ENCODE data around the gene TNRC6C. TPM values are rescaled to one million over a fixed set of nuclear protein-coding genes. Genes with fewer than 3 reads are reported as not detected.
"Not testable (repeated sequence)": the region's sequence is repeated elsewhere in the genome, so short reads cannot be mapped to it uniquely, and the experiment has no call there.

The TNRC6C gene
- total RNA-seq, 2 experiments from 2014 or later: 25.5 to 26.7 TPM

DNA sequence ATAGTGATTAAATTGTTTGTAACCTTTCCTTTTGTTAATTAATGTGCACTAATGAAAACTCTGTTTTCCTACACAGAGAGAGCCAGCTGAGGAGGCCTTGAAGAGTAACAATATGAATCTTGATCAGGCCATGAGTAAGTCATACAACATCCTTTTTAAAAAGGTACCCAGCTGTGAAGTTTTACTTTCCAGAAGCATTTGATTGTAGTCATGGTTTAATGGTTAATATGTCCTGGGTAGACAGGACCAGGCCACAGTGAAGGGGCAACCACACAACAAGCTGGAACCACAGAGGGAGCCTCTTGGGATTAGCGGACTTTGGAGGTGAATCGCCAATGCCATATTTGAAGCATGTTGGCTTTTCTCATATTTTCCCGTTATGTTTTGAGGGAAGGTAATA lies 114.5 kb downstream of the TNRC6C start:
- ChIA-PET CTCF (interaction anchor here (2.2 kb wide), 1 partner anchor 12 kb away, joined by 16 read pairs; no protein-coding TSS in a partner anchor), POLR2A (no interaction called here)
- H3K36me3 Mint-ChIP-seq (ENCODE audit: low read depth): peaks cover 49% of the 10 kb centered on the region
- H3K27ac Mint-ChIP-seq: no peak overlapping the region
- no peaks in the 10 kb centered on the region for H3K27me3 Mint-ChIP-seq
- DNase-seq: no peak
- no peaks in the 10 kb centered on the region for H3K9me3 Mint-ChIP-seq
- H3K4me3 Mint-ChIP-seq: no peak overlapping the region
- H3K4me1 Mint-ChIP-seq: no peaks in the 10 kb centered on the region

DNA sequence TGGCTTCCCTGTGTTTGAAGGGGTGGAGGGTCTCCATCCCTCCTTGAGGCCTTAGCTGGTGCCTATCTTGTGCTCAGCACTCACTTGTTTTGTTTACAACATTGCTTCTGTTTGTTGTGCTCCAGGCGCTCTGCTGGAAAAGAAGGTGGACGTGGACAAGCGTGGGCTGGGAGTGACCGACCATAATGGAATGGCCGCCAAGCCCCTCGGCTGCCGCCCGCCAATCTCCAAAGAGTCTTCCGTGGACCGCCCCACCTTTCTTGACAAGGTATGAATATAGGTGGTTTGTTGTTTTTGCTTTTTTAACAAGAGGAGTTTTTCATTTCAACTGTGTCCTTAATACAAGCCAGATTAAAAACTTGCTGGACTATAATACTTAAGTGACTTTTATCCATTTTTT lies 116.5 kb downstream of the TNRC6C start:
- no peak for DNase-seq
- POLR2A ChIA-PET: no interaction called here

DNA sequence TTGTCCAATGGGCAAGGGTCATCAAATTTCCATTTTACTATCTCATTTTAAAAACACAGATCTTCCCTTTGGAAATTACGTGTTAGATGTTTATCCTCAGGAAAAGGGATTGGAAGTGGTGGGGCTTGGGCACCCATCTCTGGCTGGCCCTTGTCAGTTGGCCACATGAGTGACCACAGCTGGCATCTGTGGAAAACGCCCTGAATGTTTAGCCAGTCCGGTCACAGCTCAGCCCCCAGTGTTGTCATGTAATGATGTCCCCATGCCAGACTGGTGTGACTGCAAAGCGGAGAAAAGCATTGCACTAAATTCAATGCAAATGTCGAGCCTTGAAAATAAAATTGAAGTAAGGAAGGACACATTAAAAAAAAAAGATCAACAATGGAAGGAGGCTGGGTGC lies 117.0 kb downstream of the TNRC6C start:
- ChIA-PET CTCF (interaction anchor here (0.7 to 1.2 kb wide), 2 partner anchors 9 to 13 kb away, joined by 3 read pairs; no protein-coding TSS in a partner anchor), POLR2A (no interaction called here)

More for the DNA sequence above, 116.5 kb downstream of the TNRC6C start:
- Mint-ChIP-seq H3K4me3 (no peak overlapping the region), H3K27me3 (no peaks in the 10 kb centered on the region), H3K4me1 (no peaks in the 10 kb centered on the region), H3K36me3 (ENCODE audit: low read depth) (peaks cover 48% of the 10 kb centered on the region), H3K27ac (no peak overlapping the region), H3K9me3 (no peaks in the 10 kb centered on the region)
- CTCF ChIA-PET: interaction anchor here (2.2 kb wide), 1 partner anchor 10 kb away, joined by 16 read pairs; no protein-coding TSS in a partner anchor

DNA sequence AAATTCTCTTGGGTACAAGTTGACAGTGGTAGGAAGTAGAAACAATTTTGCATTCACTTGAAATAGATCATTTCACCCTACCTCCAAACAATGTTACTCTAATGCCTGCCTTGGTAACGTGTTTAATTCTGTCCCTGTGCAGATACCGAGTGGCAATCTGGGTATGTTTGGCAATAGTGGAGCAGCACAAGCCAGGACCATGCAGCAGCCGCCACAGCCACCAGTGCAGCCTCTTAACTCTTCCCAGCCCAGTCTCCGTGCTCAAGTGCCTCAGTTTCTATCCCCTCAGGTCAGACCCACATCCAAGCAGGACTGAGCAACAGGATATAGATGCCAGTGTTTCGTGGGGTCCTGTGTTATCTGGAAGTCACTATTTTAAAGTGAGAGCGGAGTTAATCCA lies 120.8 kb downstream of the TNRC6C start:
- Mint-ChIP-seq H3K36me3 (ENCODE audit: low read depth) (peaks cover 26% of the 10 kb centered on the region), H3K4me1 (peaks cover 15% of the 10 kb centered on the region), H3K27ac (no peak overlapping the region), H3K4me3 (no peak overlapping the region), H3K9me3 (no peaks in the 10 kb centered on the region), H3K27me3 (no peaks in the 10 kb centered on the region)
- ChIA-PET CTCF (no interaction called here), POLR2A (no interaction called here)
- DNase-seq: no peak

More for the DNA sequence above, 117.0 kb downstream of the TNRC6C start:
- Mint-ChIP-seq H3K9me3 (no peaks in the 10 kb centered on the region), H3K27me3 (no peaks in the 10 kb centered on the region), H3K27ac (no peak overlapping the region), H3K36me3 (ENCODE audit: low read depth) (peaks cover 45% of the 10 kb centered on the region), H3K4me3 (no peak overlapping the region), H3K4me1 (no peaks in the 10 kb centered on the region)
- DNase-seq: no peak

DNA sequence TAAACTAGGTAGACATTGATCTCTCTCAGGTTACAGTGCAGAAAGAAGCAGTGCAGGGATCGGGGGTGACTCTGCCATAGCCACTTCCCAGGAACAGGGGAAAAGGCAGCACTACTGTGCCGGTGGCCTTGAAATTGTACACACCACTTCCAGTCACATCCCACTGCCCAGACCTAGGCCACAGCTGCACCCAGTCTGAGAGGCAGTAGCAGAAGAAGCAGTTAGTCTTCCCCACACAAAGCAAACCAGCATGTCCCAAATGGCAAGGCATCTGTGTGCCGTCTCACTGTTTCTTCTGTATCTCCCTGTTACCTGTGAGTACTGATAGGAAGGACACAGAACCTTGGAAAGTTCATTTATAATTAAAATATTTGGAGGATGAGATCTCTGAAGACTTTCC lies 123.0 kb downstream of the TNRC6C start:
- H3K27ac Mint-ChIP-seq: no peak overlapping the region
- H3K36me3 Mint-ChIP-seq (ENCODE audit: low read depth): peaks cover 21% of the 10 kb centered on the region
- H3K4me3 Mint-ChIP-seq: no peak overlapping the region
- H3K27me3 Mint-ChIP-seq: no peaks in the 10 kb centered on the region
- DNase-seq: no peak
- no peaks in the 10 kb centered on the region for H3K9me3 Mint-ChIP-seq
- CTCF ChIA-PET: interaction anchor here (0.9 kb wide), 1 partner anchor 62 kb away, joined by 3 read pairs; no protein-coding TSS in a partner anchor
- POLR2A ChIA-PET: no interaction called here
- H3K4me1 Mint-ChIP-seq: peaks cover 17% of the 10 kb centered on the region

DNA sequence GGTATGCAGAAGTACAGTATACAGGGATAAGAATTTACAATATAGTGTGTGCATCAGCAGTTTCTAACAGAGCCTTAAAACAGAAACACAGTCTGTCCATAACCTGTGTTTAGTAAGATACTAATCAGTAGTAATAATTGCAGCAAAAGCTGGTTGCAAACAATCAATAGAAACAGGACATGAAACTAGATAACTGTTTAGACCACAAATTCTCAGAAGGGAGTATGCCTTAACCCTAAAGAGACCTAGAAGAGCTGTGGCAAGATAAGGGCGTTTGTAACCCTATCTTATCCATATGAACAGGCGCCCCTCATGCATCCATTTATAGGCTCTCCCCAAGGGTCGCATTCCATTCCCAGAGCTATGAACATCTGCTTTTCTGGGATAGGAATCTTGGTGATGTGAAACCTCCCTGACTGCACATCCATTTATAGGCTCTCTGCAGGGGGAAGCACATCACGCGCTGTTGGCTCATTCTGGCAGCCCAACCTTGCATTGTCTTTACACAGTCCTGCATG lies 123.9 kb downstream of the TNRC6C start:
- POLR2A ChIA-PET, H3K9me3 Mint-ChIP-seq, H3K4me3 Mint-ChIP-seq, DNase-seq, H3K27ac Mint-ChIP-seq, H3K27me3 Mint-ChIP-seq: not testable (repeated sequence)
- Mint-ChIP-seq H3K36me3 (ENCODE audit: low read depth) (peaks cover 20% of the 10 kb centered on the region), H3K4me1 (peaks cover 17% of the 10 kb centered on the region)
- CTCF ChIA-PET: interaction anchor here (0.9 kb wide), 1 partner anchor 63 kb away, joined by 3 read pairs; no protein-coding TSS in a partner anchor

DNA sequence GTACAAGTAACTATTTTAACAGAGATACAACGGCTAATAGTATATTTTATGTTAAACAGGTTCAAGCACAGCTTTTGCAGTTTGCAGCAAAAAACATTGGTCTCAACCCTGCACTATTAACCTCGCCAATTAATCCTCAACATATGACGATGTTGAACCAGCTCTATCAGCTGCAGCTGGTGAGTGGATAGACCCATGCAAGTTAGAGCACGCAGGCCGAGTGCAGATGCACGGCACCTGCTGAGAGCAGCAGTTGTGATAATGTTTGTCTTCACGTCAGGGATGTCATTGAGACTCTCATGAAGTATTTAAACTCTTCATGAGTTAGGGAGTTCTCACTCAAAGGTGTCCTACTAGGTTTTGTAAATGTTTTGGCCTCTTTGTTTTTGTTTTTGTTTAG lies 124.5 kb downstream of the TNRC6C start:
- Mint-ChIP-seq H3K9me3 (no peaks in the 10 kb centered on the region), H3K27me3 (no peaks in the 10 kb centered on the region), H3K27ac (no peak overlapping the region), H3K36me3 (ENCODE audit: low read depth) (peaks cover 15% of the 10 kb centered on the region), H3K4me1 (peaks cover 17% of the 10 kb centered on the region), H3K4me3 (no peak overlapping the region)
- CTCF ChIA-PET: interaction anchor here (2.7 to 3.0 kb wide), 2 partner anchors 51 to 63 kb away, joined by 12 to 35 read pairs; no protein-coding TSS in a partner anchor
- DNase-seq: no peak
- POLR2A ChIA-PET: no interaction called here

DNA sequence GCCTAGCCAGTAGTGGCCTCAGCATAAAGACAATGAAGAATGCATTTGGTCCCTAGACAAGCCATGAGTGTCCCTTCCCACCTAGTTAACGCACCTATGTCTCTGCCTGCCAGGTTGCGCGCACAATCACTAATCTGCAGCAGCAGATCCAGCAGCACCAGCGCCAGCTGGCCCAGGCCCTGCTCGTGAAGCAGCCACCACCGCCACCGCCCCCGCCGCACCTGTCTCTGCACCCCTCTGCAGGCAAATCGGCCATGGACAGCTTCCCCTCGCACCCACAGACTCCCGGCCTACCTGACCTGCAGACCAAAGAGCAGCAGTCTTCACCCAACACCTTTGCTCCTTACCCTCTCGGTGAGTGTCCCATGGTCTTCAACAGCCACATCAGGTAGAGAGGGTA lies 128.2 kb downstream of the TNRC6C start:
- POLR2A ChIA-PET: no interaction called here
- DNase-seq: no peak
- H3K36me3 Mint-ChIP-seq (ENCODE audit: low read depth): peaks cover 21% of the 10 kb centered on the region
- H3K27ac Mint-ChIP-seq: no peak overlapping the region
- no peaks in the 10 kb centered on the region for H3K9me3 Mint-ChIP-seq
- peaks cover 17% of the 10 kb centered on the region for H3K4me1 Mint-ChIP-seq
- H3K27me3 Mint-ChIP-seq: no peaks in the 10 kb centered on the region
- CTCF ChIA-PET: interaction anchor here (0.6 to 1.1 kb wide), 2 partner anchors 90 to 243 kb away, joined by 3 read pairs; no protein-coding TSS in a partner anchor
- no peak overlapping the region for H3K4me3 Mint-ChIP-seq

DNA sequence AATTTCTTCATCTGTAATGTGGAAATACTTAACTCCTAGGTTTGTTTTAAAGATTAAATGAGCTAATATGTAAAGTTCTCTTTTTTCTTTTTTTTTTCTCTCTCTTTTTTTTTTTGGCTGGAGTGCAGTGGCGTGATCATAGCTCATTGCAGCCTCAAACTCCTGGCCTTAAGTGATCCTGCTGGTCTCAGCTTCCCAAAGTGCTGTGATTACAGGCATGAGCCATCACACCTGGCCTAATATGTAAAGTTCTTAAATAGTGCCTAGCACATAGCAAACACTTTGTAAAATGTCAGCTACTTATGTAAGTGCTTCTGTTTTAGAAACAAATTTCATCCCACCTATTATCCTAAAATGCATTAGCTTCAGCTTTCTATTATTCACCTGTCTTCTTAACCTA lies 130.0 kb downstream of the TNRC6C start:
- Mint-ChIP-seq H3K27ac (no peak overlapping the region), H3K4me1 (peaks cover 1% of the 10 kb centered on the region), H3K36me3 (ENCODE audit: low read depth) (peaks cover 34% of the 10 kb centered on the region), H3K4me3 (no peak overlapping the region), H3K27me3 (no peaks in the 10 kb centered on the region), H3K9me3 (no peaks in the 10 kb centered on the region)
- DNase-seq: no peak
- ChIA-PET CTCF (interaction anchor here (0.7 to 1.7 kb wide), 4 partner anchors 46 to 88 kb away, joined by 3 to 4 read pairs (median 3); no protein-coding TSS in a partner anchor), POLR2A (no interaction called here)

DNA sequence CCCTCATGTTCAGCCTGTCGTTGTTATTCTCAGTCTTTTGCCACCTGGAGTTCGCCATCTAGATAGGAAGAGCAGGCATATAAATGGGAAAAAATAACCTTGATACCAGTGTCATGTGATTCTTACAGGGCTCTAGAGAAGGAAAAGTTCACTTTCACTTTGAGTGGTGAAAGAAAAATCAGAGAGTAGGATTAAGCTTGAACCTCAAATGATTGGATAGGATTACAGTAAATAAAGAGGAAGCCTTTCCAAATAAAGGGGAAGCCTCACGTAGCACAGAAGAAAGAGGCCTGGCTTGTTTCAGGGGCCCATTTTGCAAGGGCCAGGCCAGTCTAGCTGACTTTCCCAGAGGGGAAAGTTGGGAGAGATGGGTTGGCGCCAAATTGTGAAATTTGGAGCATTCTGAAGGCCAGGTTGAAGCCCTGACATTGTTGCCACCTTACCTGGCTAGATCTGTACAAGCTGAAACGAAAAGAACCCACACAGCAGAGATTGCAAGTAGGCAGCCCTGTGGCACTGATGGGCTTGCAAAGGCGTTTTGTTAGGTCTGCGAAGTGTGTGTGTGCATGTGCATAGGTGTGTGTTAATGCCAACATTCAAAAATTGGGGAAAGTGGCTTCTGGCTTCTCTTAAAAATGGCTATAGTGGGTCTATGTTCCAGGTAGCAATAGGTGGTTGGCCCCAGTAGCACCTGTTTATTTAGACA lies 131.2 kb downstream of the TNRC6C start:
- Mint-ChIP-seq H3K27me3 (no peaks in the 10 kb centered on the region), H3K4me1 (peaks cover 1% of the 10 kb centered on the region), H3K27ac (no peak overlapping the region), H3K36me3 (ENCODE audit: low read depth) (peaks cover 38% of the 10 kb centered on the region), H3K4me3 (no peak overlapping the region), H3K9me3 (no peaks in the 10 kb centered on the region)
- POLR2A ChIA-PET: no interaction called here
- DNase-seq: no peak
- CTCF ChIA-PET: interaction anchor here (0.6 to 1.7 kb wide), 3 partner anchors 69 to 112 kb away, joined by 3 to 5 read pairs (median 3); no protein-coding TSS in a partner anchor

DNA sequence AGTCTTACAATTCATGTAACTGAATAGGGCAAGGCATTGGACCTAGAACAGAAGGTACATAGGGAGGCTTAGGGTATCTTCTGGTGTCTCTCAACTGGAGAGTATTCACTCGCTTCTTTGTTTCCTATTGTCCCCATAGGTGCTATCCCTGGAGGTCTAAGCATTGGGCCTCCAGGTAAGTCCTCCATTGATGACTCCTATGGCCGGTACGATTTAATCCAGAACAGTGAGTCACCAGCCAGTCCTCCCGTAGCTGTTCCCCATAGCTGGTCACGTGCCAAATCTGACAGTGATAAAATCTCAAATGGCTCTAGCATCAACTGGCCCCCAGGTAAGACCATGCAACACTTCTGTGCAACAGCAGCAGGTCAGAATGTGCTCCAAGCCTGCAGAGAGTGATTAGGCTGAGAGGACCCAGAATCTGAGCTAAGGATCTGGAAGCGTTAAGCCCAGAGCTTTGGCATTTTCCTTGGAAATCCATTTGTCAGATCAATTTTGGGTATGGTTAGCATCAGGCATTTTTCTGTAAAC lies 134.4 kb downstream of the TNRC6C start:
- POLR2A ChIA-PET: no interaction called here
- CTCF ChIA-PET: interaction anchor here (0.5 to 1.7 kb wide), 4 partner anchors 8 to 89 kb away, joined by 3 to 6 read pairs (median 4); no protein-coding TSS in a partner anchor
- Mint-ChIP-seq H3K27me3 (no peaks in the 10 kb centered on the region), H3K4me3 (no peak overlapping the region), H3K27ac (no peak overlapping the region), H3K36me3 (ENCODE audit: low read depth) (peaks cover 51% of the 10 kb centered on the region), H3K4me1 (no peaks in the 10 kb centered on the region), H3K9me3 (no peaks in the 10 kb centered on the region)
- DNase-seq: no peak

DNA sequence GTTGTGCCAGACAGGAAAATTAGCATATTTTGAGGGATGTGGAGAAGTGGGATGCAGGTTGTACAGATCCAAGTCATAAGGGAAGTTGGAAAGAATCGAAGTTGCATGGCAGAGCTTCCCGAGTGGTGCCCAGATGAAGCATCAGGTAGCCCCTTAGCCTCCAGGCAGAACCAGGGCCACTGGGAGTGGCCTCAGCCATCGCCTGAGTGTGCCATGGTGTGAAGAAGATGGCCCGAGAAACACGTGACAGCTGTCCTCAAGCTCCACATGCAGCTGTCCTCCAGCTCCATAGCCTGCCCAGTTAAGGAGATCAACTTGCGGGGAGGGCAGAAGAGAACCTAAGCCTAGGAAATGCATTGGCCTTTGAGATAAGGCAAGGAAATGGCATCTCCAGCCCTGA lies 136.5 kb downstream of the TNRC6C start:
- ChIA-PET POLR2A (interaction anchor here (1.3 kb wide), 1 partner anchor 49 kb away, joined by 3 read pairs; no protein-coding TSS in a partner anchor), CTCF (interaction anchor here (1.3 kb wide), 1 partner anchor 10 kb away, joined by 5 read pairs; no protein-coding TSS in a partner anchor)
- no peak overlapping the region for H3K27ac Mint-ChIP-seq
- H3K4me1 Mint-ChIP-seq: no peaks in the 10 kb centered on the region
- peaks cover 69% of the 10 kb centered on the region for H3K36me3 Mint-ChIP-seq (ENCODE audit: low read depth)
- no peak overlapping the region for H3K4me3 Mint-ChIP-seq
- H3K27me3 Mint-ChIP-seq: no peaks in the 10 kb centered on the region
- H3K9me3 Mint-ChIP-seq: no peaks in the 10 kb centered on the region
- DNase-seq: no peak

DNA sequence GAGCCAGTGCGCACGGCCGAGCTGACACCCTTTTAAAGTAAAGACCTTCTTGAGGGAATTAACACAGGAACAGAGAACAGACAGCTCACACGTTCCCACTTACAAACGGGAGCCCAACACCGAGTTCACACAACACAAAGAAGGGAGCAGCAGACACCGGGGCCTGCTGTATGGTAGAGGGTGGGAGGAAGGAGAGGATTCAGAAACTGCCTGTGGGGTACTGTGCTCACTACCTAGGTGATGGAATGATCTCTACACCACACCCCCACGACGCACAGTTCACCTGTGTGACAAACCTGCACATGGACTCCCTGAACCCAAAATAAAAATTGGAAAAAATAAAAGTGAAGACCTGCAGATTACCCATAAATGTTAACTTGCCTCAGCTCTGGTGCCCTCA lies 137.6 kb downstream of the TNRC6C start:
- ChIA-PET POLR2A (no interaction called here), CTCF (interaction anchor here (0.8 to 1.3 kb wide), 2 partner anchors 11 kb away, joined by 4 to 5 read pairs; no protein-coding TSS in a partner anchor)
- Mint-ChIP-seq H3K27me3 (no peaks in the 10 kb centered on the region), H3K27ac (no peak overlapping the region), H3K36me3 (ENCODE audit: low read depth) (peaks cover 73% of the 10 kb centered on the region), H3K4me1 (no peaks in the 10 kb centered on the region), H3K9me3 (no peaks in the 10 kb centered on the region), H3K4me3 (no peak overlapping the region)
- DNase-seq: no peak

All from activated CD4-positive, alpha-beta memory T cell treated with anti-CD3 and anti-CD28 coated beads, Interleukin-2, amount 10 ng/mL, durations not matched to agents 7 days and 5 days (primary cell).